HTERT RPE-1 (cell line): ENCODE measurements around the gene MED23.

ENCODE experiments used
- in situ Hi-C: fragments of 300-500 bp; cut with MboI; formaldehyde crosslinking; loops from 4 replicates; pipeline ENCODE4 v1.14.3; 2020; ENCODE audit warnings: low sequenced_read_pairs

The MED23 gene

DNA sequence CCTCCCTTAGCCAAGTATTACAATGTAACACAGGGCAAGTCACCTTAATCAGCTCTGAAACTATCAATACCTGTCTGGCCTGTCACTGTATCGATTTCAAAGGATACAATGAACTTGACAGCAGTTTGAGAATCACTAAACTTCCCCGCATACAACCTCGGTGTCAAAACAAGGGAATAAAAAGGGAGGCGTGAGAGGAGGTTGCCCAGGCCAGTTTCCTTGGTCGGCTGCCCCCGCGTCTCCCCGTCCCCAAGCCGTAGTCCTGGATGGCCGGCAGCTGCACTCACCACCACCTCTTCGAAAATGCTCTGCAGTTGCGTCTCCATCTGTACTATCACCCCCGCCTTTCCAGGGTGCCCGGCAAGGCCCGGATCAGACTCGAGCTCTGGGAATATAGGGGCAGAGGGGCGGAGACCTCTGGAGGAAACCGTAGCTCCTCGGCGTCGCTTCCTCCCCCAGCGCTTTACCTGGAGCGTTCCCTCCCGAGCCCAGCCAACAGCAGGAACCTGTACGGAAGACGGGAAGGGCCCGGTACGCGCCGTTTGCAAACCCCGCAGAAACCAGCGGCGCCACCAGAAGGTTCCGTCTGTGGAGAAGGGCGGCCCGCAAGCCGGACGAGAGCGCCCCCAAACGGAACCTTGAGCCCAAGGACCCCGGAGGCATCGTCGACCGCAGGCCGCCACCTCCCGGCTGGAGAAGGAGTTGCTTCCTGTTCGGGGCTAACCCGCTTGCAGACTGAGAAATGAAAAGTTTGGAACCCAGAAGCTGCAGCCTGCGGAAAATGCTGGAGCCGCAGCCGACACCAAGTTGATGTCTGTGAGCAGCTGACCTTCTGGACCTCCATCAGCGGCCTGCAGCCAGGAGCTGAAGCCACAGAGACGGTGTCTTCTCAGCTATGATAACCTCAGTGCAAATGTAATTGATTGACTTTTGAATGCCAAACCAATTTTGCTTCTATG is at the start of gene MED23:
MED23 (minus strand) TSS at position 519 of the 959 bp plus-strand sequence; CDS start at position 326, 193 bp downstream.
- in situ Hi-C loops, result no loop called here

DNA sequence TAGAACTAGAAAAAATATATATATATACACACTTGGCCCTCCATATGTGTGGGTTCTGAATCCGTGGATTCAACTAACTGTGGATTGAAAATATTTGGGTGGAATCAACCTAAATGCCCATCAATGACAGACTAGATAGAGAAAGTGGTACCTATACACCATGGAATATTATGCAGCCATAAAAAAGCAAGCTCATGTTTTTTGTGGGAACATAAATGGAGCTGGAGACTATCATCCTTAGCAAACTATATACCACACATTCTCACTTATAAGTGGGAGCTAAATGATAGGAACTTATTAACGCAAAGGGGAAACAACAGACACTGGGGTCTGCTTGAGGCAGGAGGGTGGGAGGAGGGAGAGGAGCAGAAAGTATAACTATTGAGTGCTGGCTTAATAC is 45.1 kb upstream of the MED23 start:
- in situ Hi-C loops, result no loop called here

- in situ Hi-C loops, result no loop called here
Observed at GRCh38 chr6:131669891-131670290, 41.8 kb upstream of the MED23 start.

DNA sequence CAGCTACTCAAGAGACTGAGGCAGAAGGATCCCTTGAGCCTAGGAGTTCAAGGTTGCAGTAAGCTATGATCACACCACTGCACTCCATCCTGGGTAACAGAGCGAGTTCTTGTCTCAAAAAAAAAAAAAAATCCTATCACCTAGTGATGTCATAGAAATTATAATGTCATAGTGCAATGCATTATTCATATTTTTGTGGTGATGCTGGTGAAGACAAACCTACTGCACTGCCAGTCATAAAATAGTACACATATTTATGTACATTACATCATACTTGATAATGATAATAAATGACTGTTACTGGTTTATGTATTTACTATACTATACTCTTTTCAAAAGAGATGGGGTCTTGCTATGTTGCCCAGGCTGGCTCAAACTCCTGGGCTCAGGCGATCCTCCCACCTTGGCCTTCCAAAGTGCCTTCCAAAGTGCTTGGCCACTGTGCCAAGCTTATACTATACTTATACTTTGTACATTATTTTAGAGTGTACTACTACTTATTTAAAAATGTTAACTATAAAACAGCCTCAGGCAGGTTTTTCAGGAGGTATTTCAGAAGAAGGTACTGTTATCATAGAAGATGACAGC is 35.6 kb upstream of the MED23 start:
- in situ Hi-C loops, result no loop called here

GRCh38 chr6:131660195-131660594 is 32.2 kb upstream of the MED23 start:
- in situ Hi-C loops, result no loop called here

DNA sequence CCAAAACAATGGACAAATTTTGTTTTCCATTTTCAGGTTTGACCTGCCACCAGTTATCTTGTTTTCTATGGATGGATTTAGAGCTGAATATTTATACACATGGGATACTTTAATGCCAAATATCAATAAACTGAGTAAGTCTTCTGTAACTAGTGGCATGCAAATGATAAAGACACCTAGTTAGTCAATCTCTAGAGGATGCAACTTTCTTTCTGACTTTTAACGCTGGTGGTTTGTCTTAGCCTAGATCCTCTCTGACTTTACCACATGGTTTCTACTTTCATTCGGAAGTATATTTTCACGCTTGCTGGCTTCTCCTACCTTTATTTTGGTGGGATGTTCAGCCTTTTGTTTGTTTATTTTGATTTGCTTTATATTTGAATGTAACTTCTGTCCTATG is 30.2 kb upstream of the MED23 start:
- in situ Hi-C loops, result no loop called here

DNA sequence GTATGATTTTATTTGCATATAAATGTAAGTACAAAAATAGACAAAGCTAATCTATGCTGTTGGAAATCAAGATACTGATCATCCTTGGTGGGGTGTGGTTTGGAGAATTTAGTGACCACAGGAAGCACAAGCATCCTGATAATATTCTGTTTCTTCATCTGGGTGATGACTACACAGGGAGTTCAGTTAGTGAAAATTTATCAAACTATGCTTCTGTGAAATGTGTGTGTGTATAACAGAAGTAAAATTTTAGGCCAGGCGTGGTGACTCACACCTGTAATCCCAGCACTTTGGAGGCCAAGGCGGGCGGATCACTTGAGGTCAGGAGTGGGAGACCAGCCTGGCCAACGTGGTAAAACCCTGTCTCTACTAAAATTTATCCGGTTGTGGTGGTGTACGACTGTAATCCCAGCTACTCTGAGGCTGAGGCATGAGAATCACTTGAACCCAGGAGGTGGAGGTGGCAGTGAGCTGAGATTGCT is 29.6 kb upstream of the MED23 start:
- in situ Hi-C loops, result no loop called here

DNA sequence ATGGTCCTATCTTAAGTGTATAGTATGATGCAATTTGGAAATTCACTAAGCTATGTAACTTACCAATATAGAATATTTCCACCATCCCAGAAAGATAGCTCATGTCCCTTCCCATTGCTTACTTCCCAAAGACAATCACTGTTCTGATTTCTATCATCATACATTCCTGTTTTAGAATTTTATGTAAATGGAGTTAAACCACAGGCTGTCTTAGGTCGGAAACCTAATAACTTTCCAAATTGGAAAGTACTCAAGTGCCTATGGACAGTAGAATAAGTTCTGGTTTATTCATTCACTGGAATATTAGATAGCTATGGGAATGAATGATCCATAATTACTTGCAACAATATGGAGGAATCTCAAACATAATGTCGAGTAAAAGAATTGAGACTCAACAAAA is 29.2 kb upstream of the MED23 start:
- in situ Hi-C loops, result no loop called here

- in situ Hi-C loops, result no loop called here
Observed at GRCh38 chr6:131656667-131657066, 28.6 kb upstream of the MED23 start.

GRCh38 chr6:131655951-131656350 is 27.9 kb upstream of the MED23 start:
- in situ Hi-C loops, result no loop called here

GRCh38 chr6:131655387-131655786 is 27.3 kb upstream of the MED23 start:
- in situ Hi-C loops, result no loop called here

DNA sequence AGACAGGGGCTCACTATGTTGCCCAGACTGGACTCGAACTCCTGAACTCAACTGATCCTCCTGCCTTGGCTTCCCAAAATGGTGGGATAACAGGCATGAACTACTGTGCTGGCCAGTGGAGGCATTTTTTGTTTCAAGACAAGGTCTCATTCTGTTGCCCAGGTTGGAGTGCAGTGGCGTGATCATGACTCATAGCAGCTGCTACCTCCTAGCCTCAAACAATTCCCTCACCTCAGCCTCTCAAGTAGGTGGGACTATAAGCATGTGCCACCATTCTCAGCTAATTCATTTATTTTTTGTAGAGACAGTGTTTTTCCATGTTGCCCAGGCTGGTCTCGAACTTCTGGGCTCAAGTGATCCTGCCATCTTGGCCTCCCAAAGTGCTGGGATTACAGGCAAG is 26.3 kb upstream of the MED23 start:
- in situ Hi-C loops, result no loop called here

DNA sequence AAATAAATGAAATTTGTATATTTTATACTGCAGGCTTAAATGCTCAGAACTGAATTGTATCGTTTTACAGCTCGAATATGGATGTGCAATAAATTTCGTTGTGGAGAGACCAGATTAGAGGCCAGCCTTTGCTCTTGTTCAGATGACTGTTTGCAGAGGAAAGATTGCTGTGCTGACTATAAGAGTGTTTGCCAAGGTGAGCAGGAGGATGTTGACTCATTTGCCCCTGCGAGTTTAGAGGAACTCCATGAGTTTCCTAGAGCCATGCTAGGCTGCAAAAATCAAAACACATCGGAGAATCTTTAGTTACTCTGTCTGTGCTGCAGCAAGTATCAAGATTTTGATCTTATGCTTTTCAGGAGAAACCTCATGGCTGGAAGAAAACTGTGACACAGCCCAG is 24.4 kb upstream of the MED23 start:
- in situ Hi-C loops, result no loop called here

DNA sequence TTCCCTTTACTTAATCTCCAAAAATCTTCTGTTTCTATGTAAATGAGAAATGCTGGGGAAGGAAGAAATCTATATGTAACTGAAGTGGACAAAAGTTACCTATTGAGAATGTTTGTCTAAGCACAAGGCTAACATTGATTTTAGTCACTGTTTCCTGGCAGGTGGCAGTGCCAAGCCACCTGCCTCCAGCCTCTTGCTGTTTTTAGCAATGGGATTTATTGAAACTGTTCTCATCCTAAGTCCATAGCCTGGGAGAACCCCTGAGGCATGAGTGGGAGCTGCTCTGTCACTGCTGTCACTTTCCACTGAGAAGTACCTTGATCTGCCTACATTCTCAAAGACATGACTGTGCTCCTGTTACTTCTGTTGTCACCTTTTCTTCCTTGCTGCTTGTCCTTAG is 23.7 kb upstream of the MED23 start:
- in situ Hi-C loops, result no loop called here

DNA sequence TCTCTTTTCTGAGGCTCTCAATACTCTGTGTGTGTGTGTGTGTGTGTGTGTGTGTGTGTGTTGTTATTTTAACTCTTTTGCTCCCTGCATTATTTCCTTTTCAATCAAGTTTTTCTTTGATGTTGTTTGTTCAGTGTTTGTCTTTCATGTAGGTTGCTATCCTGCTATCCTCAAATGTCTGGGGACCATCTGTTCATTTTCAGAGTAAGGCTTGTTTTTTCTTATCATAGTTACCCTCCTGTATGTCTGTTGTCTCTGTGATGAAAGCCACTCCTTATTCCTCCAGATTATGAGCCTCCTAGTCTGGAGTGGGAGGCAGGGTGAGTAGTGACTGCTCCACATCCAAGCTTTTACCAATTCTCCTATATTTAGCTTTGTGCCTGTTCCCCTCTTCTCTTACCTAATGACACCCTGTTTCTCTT is 18.2 kb upstream of the MED23 start:
- in situ Hi-C loops, result no loop called here

DNA sequence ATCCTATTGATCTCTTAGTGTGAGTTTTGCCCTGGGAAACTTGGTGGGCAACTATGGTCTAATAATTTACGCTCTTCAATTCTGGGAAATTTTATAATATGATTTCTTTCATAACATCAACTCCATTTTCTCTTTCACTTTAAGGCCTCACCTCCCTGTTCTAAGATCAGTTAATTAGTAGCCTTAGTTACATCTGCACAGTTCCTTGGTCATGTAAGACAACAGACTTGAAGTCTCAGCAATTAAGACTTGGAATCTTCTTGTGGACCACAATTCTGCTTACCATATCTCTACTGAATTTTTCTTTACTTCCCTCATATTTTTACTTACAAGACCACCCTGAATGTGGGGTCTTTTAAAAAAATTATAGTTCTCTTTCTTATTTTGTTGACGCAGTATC is 17.8 kb upstream of the MED23 start:
- in situ Hi-C loops, result no loop called here

GRCh38 chr6:131644921-131645320 is 16.9 kb upstream of the MED23 start:
- in situ Hi-C loops, result no loop called here

GRCh38 chr6:131643855-131644460 is 15.9 kb upstream of the MED23 start:
- in situ Hi-C loops, result no loop called here

GRCh38 chr6:131642987-131643611 is 15.1 kb upstream of the MED23 start:
- in situ Hi-C loops, result no loop called here

DNA sequence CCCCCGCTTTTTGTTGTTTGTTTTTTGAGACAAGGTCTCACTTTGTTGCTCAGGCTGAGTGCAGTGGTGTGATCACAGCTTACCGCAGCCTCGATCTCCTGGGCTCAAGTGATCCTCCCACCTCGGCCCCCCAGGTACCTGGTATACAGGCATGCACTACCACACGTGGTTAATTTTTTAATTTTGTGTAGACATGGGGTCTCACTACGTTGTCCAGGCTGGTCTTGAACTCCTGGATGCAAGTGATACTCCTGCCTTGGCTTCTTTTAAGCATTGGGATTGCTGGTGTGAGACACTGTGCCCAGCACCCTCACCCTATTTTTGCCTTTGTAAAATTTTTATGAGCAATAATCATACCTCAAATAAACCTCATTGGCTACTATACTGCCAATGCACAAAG is 14.5 kb upstream of the MED23 start:
- in situ Hi-C loops, result no loop called here

DNA sequence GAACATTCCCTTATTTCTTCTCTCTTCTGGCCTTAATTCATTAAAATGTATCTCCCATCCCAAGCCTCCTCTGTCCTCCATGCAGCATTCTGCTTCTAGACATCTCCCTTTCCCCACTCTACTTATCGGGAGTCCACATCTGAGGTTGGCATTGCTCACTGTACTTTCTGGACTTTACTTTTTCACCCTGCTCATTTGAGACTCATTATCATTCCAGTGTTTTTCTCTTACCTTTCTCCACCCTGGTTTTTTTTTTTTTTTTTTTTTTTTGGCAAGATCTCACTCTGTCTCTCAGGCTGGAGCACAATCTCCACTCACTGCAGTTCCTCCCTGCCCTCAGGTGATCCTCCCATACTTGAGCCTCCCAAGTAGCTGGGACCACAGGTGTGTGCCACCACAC is 13.5 kb upstream of the MED23 start:
- in situ Hi-C loops, result no loop called here
